Measurements from ENCODE around the gene CCDC157.

DNA sequence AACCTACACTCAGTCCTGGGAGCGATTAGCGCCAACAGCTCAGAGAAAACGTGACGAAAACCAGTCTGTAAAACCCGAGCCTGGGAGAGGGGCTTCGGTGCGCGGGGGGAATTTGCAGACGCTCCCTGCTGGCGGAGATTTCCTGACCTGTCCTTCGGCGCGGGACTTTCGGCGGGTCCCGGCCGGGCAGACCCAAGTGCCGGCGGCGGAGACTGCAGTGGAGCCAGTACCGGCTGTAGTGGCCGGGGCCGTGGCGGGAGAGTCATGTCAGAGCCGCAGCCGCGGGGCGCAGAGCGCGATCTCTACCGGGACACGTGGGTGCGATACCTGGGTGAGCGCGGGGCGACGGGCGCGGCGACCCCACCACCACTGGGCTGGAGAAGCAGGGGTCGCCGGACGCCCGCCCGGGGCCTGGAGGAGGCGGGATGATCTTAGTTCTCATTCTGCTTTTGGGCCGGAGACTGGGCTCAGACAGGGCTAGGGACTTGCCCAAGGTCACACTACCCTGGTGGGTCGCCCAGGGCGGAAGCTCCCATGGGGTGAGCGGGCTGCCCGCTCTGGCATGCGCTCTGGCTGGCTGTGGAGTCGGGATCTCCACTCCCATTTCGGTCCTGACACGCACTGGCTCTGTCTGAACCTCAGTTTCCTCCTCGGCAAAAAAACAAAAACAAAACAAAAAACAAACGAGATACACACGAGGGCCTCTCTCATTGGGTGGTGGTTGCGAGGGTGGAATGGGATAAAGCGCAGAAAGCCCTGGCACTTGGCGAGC is 69.0 kb downstream of the CCDC157 start, which contains the start of gene MTFP1:
- no peak for TF ChIP-seq CTCF (IDR thresholded peaks at IDR 0.05; ENCODE audit: low read depth, low read length, missing input control)
- TF ChIP-seq, protein P1, sequence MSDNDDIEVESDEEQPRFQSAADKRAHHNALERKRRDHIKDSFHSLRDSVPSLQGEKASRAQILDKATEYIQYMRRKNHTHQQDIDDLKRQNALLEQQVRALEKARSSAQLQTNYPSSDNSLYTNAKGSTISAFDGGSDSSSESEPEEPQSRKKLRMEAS (IDR thresholded peaks at IDR 0.05), result no peak
- TF ChIP-seq, protein P2, sequence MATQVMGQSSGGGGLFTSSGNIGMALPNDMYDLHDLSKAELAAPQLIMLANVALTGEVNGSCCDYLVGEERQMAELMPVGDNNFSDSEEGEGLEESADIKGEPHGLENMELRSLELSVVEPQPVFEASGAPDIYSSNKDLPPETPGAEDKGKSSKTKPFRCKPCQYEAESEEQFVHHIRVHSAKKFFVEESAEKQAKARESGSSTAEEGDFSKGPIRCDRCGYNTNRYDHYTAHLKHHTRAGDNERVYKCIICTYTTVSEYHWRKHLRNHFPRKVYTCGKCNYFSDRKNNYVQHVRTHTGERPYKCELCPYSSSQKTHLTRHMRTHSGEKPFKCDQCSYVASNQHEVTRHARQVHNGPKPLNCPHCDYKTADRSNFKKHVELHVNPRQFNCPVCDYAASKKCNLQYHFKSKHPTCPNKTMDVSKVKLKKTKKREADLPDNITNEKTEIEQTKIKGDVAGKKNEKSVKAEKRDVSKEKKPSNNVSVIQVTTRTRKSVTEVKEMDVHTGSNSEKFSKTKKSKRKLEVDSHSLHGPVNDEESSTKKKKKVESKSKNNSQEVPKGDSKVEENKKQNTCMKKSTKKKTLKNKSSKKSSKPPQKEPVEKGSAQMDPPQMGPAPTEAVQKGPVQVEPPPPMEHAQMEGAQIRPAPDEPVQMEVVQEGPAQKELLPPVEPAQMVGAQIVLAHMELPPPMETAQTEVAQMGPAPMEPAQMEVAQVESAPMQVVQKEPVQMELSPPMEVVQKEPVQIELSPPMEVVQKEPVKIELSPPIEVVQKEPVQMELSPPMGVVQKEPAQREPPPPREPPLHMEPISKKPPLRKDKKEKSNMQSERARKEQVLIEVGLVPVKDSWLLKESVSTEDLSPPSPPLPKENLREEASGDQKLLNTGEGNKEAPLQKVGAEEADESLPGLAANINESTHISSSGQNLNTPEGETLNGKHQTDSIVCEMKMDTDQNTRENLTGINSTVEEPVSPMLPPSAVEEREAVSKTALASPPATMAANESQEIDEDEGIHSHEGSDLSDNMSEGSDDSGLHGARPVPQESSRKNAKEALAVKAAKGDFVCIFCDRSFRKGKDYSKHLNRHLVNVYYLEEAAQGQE (IDR thresholded peaks at IDR 0.05), result peak; percentile 4
- TF ChIP-seq RAD21 (IDR thresholded peaks at IDR 0.05), result peak in 1 of 2 donors; percentile 35
- TF ChIP-seq EGR1 (IDR thresholded peaks at IDR 0.05; ENCODE audit: low read depth in 2 of 2), result no peak

Measured in liver (tissue), 3 donors.